ENCODE results near the gene IL1RAPL1. TPM values are rescaled to one million over a fixed set of nuclear protein-coding genes. Genes with fewer than 3 reads are reported as not detected.

The IL1RAPL1 gene
- total RNA-seq, 1 experiment from 2014 or later, result not detected

DNA sequence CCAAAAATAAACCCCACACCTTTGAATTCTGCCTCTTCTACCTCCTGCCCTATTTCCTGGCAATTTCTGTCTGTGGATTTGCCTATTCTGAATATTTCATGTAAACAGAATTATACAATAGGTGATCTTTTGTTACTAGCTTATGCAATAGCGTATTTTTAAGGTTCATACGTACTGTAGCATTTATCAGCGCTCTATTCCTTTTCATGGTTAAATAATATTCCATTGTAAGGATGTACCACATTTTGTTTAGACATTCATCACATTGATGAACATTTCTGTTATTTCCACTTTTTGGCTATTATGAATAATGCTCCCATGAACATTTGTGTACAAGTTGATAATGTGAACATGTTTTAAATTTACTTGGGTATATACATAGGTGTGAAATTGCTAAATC, 847.7 kb downstream of the IL1RAPL1 start:
- H3K27ac Mint-ChIP-seq (ENCODE audit: low read depth, unreplicated experiment), result no peak overlapping the region

DNA sequence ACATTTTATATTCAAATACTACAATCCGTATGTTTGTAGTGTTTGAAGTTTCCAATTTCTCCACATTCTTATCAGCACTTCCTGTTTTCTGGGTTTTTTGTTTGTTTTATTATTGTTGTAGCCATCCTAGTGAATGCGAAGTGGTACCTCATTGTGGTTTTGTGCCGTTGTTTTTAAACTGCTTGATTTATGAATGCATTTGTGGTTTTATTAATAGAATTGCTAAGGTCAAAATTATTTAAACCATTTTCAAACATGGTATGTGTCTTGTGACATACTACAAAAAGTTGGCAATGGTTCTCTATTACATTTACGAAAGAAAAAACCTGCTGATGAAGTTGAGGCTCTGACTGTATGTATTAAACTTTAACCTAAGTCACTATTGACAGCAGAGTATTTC, 848.1 kb downstream of the IL1RAPL1 start:
- CTCF ChIA-PET, result interaction anchor here (0.6 kb wide), 1 partner anchor 1385 kb away, joined by 3 read pairs; no protein-coding TSS in a partner anchor
- H3K36me3 Mint-ChIP-seq (ENCODE audit: insufficient read depth, unreplicated experiment), result no peaks in the 10 kb centered on the region
- BruUV-seq (replicated peaks), result no TSS peak
- H3K27me3 Mint-ChIP-seq (ENCODE audit: insufficient read depth, unreplicated experiment), result peaks cover 25% of the 10 kb centered on the region
- H3K4me3 Mint-ChIP-seq (ENCODE audit: unreplicated experiment), result no peak overlapping the region
- POLR2A ChIA-PET, result no interaction called here
- TF ChIP-seq, protein P1, sequence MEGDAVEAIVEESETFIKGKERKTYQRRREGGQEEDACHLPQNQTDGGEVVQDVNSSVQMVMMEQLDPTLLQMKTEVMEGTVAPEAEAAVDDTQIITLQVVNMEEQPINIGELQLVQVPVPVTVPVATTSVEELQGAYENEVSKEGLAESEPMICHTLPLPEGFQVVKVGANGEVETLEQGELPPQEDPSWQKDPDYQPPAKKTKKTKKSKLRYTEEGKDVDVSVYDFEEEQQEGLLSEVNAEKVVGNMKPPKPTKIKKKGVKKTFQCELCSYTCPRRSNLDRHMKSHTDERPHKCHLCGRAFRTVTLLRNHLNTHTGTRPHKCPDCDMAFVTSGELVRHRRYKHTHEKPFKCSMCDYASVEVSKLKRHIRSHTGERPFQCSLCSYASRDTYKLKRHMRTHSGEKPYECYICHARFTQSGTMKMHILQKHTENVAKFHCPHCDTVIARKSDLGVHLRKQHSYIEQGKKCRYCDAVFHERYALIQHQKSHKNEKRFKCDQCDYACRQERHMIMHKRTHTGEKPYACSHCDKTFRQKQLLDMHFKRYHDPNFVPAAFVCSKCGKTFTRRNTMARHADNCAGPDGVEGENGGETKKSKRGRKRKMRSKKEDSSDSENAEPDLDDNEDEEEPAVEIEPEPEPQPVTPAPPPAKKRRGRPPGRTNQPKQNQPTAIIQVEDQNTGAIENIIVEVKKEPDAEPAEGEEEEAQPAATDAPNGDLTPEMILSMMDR (IDR thresholded peaks at IDR 0.05; ENCODE audit: unreplicated experiment), result no peak
- H3K4me1 Mint-ChIP-seq (ENCODE audit: insufficient read depth, unreplicated experiment), result peaks cover 6% of the 10 kb centered on the region
- no peaks in the 10 kb centered on the region for H3K9me3 Mint-ChIP-seq (ENCODE audit: unreplicated experiment)
- no peak for DNase-seq (ENCODE audit: unreplicated experiment)
- no peak overlapping the region for H3K27ac Mint-ChIP-seq (ENCODE audit: low read depth, unreplicated experiment)
- intact Hi-C loops (cut with micrococcal nuclease), result no loop called here

More for the DNA sequence above, 847.7 kb downstream of the IL1RAPL1 start:
- Mint-ChIP-seq H3K9me3 (ENCODE audit: unreplicated experiment) (no peaks in the 10 kb centered on the region), H3K36me3 (ENCODE audit: insufficient read depth, unreplicated experiment) (no peaks in the 10 kb centered on the region), H3K27me3 (ENCODE audit: insufficient read depth, unreplicated experiment) (peaks cover 25% of the 10 kb centered on the region), H3K4me3 (ENCODE audit: unreplicated experiment) (no peak overlapping the region), H3K4me1 (ENCODE audit: insufficient read depth, unreplicated experiment) (peaks cover 6% of the 10 kb centered on the region)
- intact Hi-C loops (cut with micrococcal nuclease), result no loop called here
- no TSS peak for BruUV-seq (replicated peaks)
- no peak for DNase-seq (ENCODE audit: unreplicated experiment)
- POLR2A ChIA-PET, result no interaction called here
- CTCF ChIA-PET, result no interaction called here
- TF ChIP-seq, protein P1 (IDR thresholded peaks at IDR 0.05; ENCODE audit: unreplicated experiment), result no peak

DNA sequence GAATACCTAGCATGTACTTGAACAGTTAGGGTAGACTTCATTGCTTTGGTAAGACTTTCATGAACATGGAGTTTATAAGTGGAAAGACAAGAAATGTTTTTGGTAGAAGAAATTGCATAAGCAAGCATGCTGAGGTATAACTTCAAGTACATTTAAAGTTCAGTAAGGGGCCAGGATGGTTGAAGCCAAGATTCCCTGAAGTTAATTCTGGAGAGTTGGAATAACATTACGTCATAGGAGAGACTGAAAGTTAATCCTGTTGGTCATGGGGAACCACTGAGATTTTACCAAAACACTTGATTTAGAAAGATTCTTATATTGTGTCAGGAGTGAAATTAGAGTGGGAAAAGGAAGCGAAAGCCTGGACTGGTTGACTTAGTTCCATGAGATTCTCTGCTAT, 860.6 kb downstream of the IL1RAPL1 start:
- no peaks in the 10 kb centered on the region for H3K9me3 Mint-ChIP-seq (ENCODE audit: unreplicated experiment)
- H3K27ac Mint-ChIP-seq (ENCODE audit: low read depth, unreplicated experiment), result no peak overlapping the region
- TF ChIP-seq, protein P1 (IDR thresholded peaks at IDR 0.05; ENCODE audit: unreplicated experiment), result no peak
- no peaks in the 10 kb centered on the region for H3K4me1 Mint-ChIP-seq (ENCODE audit: insufficient read depth, unreplicated experiment)
- H3K4me3 Mint-ChIP-seq (ENCODE audit: unreplicated experiment), result no peak overlapping the region
- no TSS peak for BruUV-seq (replicated peaks)
- intact Hi-C loops (cut with micrococcal nuclease), result no loop called here
- CTCF ChIA-PET, result no interaction called here
- no peaks in the 10 kb centered on the region for H3K36me3 Mint-ChIP-seq (ENCODE audit: insufficient read depth, unreplicated experiment)
- no peak for DNase-seq (ENCODE audit: unreplicated experiment)
- POLR2A ChIA-PET, result no interaction called here
- H3K27me3 Mint-ChIP-seq (ENCODE audit: insufficient read depth, unreplicated experiment), result peaks cover under 1% of the 10 kb centered on the region

DNA sequence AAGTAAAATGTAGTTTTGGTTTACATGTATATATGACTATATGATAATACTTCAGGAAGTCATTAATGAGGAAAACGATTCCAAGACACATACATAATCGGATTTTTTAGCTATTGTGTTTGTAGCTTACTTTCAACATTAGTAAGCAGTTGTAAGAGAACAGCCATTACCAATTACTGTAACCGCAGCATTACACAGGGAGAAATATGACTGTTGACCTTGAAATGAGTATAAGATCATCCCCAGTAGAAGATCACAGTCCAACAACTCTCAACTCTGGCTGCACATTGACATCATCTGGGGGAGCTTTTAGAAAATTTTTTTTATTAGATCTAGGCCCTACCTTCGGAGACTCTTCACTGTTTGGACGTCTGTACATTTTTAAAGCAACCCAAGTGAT, 866.1 kb downstream of the IL1RAPL1 start:
- DNase-seq (ENCODE audit: unreplicated experiment), result no peak
- Mint-ChIP-seq H3K9me3 (ENCODE audit: unreplicated experiment) (no peaks in the 10 kb centered on the region), H3K27ac (ENCODE audit: low read depth, unreplicated experiment) (no peak overlapping the region), H3K27me3 (ENCODE audit: insufficient read depth, unreplicated experiment) (peaks cover 28% of the 10 kb centered on the region), H3K36me3 (ENCODE audit: insufficient read depth, unreplicated experiment) (no peaks in the 10 kb centered on the region), H3K4me3 (ENCODE audit: unreplicated experiment) (no peak overlapping the region), H3K4me1 (ENCODE audit: insufficient read depth, unreplicated experiment) (no peaks in the 10 kb centered on the region)
- intact Hi-C loops (cut with micrococcal nuclease), result no loop called here
- no TSS peak for BruUV-seq (replicated peaks)
- ChIA-PET CTCF (no interaction called here), POLR2A (no interaction called here)
- TF ChIP-seq, protein P1 (IDR thresholded peaks at IDR 0.05; ENCODE audit: unreplicated experiment), result no peak

Measured in MCF 10A (cell line).